ENCODE measurements around the gene HOXD4. TPM values are rescaled to one million over a fixed set of nuclear protein-coding genes. Genes with fewer than 3 reads are reported as not detected.

HOXD4 gene
- total RNA-seq, 4 donors from 2014 or later, result 0.29 to 1.4 TPM; not detected in 2

DNA sequence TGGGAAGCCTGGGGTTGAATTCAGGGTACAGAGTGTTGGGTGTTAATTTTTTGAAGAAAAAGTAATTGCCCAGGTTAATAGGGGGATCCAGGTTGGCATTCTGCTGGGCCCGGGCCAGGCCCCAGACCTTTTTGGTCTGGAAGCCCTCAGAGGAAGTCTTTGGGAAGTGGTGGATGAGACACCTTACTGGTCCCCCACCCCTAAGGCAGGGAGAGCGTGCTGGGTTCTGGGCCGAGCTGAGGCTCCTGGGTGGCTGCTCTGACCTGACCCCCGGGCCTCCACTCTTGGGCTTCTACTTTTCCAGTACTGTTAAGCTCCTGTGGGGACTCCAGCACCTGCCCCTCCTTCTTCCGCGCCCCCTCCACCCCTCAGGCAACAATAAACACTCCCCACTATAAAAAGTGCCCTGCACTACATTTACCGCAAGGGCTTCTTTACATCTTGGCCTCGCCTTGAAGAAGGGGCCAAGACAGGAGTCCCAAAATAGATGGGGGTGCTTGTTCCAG lies 5.0 kb downstream of the HOXD4 start:
- no peak for ATAC-seq
- Histone ChIP-seq H3K27ac (no peak overlapping the region), H3K27me3 (peaks cover 43 to 57% (median 47%) of the 10 kb centered on the region in 3 donors), H3K4me3 (no peak overlapping the region), H3K9me3 (no peaks in the 10 kb centered on the region), H3K36me3 (no peaks in the 10 kb centered on the region), H3K4me1 (peaks cover 4 to 5% of the 10 kb centered on the region in 2 donors)
- intact Hi-C loops (cut with DNase I; ENCODE audit: low total_unique reads) (no loop called here), in situ Hi-C loops (cut with MboI; ENCODE audit: low sequenced_read_pairs in 4 of 4) (no loop called here)
- no peak for TF ChIP-seq POLR2A (IDR thresholded peaks at IDR 0.05)
- TF ChIP-seq, protein P1, sequence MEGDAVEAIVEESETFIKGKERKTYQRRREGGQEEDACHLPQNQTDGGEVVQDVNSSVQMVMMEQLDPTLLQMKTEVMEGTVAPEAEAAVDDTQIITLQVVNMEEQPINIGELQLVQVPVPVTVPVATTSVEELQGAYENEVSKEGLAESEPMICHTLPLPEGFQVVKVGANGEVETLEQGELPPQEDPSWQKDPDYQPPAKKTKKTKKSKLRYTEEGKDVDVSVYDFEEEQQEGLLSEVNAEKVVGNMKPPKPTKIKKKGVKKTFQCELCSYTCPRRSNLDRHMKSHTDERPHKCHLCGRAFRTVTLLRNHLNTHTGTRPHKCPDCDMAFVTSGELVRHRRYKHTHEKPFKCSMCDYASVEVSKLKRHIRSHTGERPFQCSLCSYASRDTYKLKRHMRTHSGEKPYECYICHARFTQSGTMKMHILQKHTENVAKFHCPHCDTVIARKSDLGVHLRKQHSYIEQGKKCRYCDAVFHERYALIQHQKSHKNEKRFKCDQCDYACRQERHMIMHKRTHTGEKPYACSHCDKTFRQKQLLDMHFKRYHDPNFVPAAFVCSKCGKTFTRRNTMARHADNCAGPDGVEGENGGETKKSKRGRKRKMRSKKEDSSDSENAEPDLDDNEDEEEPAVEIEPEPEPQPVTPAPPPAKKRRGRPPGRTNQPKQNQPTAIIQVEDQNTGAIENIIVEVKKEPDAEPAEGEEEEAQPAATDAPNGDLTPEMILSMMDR (IDR thresholded peaks at IDR 0.05 in 4 of 5, conservative IDR thresholded peaks at IDR 0.05 in 1 of 5), result no peak
- no peak for DNase-seq

DNA sequence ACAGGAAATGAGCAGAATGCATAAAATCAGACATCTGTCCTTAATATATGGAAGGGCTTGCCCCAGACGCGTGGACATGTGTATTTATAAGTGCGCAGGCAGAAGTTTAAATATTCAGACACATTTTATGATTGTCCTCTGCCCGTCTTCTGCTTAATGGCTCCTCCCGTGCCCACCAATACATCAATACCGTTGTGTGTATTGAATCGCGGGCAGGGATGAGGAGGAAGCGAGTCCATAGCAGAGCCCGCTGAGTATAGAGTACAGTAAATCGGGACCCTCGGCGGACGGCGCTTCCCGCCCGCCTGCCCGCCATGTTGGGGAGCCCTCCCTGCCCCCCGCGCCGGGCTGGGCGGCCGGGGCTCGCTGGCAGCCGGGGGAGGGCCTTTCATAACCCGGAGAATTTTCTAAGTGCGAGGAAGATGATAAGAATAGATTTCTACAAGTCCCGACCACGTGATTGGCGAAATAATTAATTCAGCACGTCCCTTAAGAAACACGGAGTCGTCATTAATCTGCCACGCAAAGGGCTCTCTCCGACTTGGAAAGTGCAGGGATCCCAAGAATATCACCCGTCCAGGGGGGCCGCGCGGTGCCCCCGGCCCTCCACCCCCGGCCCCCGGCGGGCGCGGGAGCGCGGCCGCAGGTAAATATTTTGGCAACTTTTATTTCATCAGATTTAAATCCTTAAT lies 5.6 kb downstream of the HOXD4 start, which contains the start of gene HOXD3:
TSS of gene HOXD3 (plus strand) at position 501 of the 692 bp plus-strand sequence. CDS start 11,808 bp downstream, outside the sequence.
- Histone ChIP-seq H3K36me3 (no peaks in the 10 kb centered on the region), H3K4me3 (peak within 1 kb of the TSS in 3 of 4 donors; percentile 8 to 41 (median 30)), H3K4me1 (peaks cover 4 to 5% of the 10 kb centered on the region in 2 donors), H3K9me3 (no peaks in the 10 kb centered on the region), H3K27me3 (peaks cover 43 to 63% (median 53%) of the 10 kb centered on the region in 3 donors), H3K27ac (no peak within 1 kb of the TSS)
- in situ Hi-C loops (cut with MboI; ENCODE audit: low sequenced_read_pairs in 4 of 4), result no loop called here
- DNase-seq (no peak), ATAC-seq (no peak)
- intact Hi-C loops (cut with DNase I; ENCODE audit: low total_unique reads), result no loop called here
- no peak for TF ChIP-seq POLR2A (IDR thresholded peaks at IDR 0.05)
- TF ChIP-seq, protein P1 (IDR thresholded peaks at IDR 0.05 in 4 of 5, conservative IDR thresholded peaks at IDR 0.05 in 1 of 5), result no peak

DNA sequence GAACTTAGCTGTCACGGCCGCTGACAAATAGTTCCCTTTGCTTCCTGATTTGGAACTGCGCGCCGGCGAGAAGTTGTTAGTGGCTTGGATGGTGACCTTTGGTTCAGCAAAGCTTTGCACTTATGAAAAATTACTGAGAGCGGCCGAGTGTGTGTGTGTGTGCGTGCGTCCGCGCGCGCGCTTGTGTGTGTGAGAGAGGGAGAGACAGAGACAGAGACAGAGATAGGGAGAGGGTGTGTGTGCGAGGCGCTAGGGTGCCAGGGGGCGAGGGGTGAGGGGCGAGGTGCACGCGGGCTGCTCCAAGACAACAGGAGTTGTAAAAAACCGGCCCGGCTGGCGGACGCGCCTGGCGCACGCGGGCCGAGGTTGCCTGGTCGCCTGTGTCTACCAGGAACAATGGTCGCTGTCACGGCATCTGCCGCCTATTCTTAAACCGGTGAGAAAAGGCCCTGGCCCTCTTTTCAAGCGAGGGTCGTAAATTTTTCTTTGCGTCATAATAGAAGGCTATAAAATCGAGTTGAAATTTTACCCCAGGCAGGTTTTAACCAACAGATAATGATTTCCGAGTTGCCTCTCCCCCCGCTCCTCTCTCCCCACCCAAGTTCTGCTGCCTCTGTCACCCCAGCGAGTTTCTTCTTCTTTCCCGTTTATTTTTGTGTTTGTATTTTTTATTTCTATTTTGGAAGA lies 6.3 kb downstream of the HOXD4 start:
- no peak for ATAC-seq
- TF ChIP-seq POLR2A (IDR thresholded peaks at IDR 0.05), result no peak
- TF ChIP-seq, protein P1 (IDR thresholded peaks at IDR 0.05 in 4 of 5, conservative IDR thresholded peaks at IDR 0.05 in 1 of 5), result no peak
- Histone ChIP-seq H3K36me3 (no peaks in the 10 kb centered on the region), H3K4me1 (peaks cover 4 to 5% of the 10 kb centered on the region in 2 donors), H3K4me3 (peak overlapping the region in 3 of 4 donors; percentile 8 to 41 (median 30)), H3K27me3 (peaks cover 45 to 68% (median 59%) of the 10 kb centered on the region in 3 donors), H3K27ac (no peak overlapping the region), H3K9me3 (no peaks in the 10 kb centered on the region)
- in situ Hi-C loops (cut with MboI; ENCODE audit: low sequenced_read_pairs in 4 of 4), result no loop called here
- intact Hi-C loops (cut with DNase I; ENCODE audit: low total_unique reads), result no loop called here
- DNase-seq, result no peak

DNA sequence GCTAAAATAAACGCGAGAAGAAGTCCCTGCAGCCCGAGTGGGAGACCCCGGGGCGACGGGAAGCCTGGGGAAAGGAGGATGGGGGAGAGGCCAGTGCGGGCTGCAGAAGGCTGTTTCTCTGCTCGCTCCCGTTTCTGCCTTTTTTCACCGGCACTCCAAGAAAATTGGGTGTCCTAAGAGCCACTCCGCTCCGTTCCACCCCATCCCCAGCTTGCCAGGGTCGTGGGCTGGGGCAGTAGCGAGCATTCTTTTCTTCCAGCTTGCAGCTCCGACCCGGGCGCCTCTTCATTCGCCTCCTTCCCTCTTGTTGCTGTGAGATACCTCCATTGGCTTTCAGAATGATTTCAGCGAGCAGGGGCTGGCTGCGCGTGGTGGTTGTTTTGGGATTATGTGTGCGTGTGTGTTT lies 6.8 kb downstream of the HOXD4 start:
- no peak overlapping the region for H3K27ac ChIP-seq
- no peaks in the 10 kb centered on the region for H3K36me3 ChIP-seq
- in situ Hi-C loops (cut with MboI; ENCODE audit: low sequenced_read_pairs in 4 of 4), result no loop called here
- intact Hi-C loops (cut with DNase I; ENCODE audit: low total_unique reads), result no loop called here
- no peak for ATAC-seq
- TF ChIP-seq POLR2A (IDR thresholded peaks at IDR 0.05), result no peak
- TF ChIP-seq, protein P1 (IDR thresholded peaks at IDR 0.05 in 4 of 5, conservative IDR thresholded peaks at IDR 0.05 in 1 of 5), result no peak
- peak overlapping the region in 1 of 4 donors; percentile 41 for H3K4me3 ChIP-seq
- H3K9me3 ChIP-seq, result no peaks in the 10 kb centered on the region
- DNase-seq, result no peak
- H3K27me3 ChIP-seq, result peaks cover 45 to 74% (median 65%) of the 10 kb centered on the region in 3 donors
- peaks cover 4 to 5% of the 10 kb centered on the region in 2 donors for H3K4me1 ChIP-seq
